ENCODE results near the gene EYS. TPM values are rescaled to one million over a fixed set of nuclear protein-coding genes. Genes with fewer than 3 reads are reported as not detected.

EYS gene
- total RNA-seq, 1 donor from 2014 or later, result 0.08 TPM

GRCh38 chr6:64083261-64083660 lies 1623.8 kb downstream of the EYS start:
- H3K36me3 ChIP-seq, result no peaks in the 10 kb centered on the region
- TF ChIP-seq, protein P1, sequence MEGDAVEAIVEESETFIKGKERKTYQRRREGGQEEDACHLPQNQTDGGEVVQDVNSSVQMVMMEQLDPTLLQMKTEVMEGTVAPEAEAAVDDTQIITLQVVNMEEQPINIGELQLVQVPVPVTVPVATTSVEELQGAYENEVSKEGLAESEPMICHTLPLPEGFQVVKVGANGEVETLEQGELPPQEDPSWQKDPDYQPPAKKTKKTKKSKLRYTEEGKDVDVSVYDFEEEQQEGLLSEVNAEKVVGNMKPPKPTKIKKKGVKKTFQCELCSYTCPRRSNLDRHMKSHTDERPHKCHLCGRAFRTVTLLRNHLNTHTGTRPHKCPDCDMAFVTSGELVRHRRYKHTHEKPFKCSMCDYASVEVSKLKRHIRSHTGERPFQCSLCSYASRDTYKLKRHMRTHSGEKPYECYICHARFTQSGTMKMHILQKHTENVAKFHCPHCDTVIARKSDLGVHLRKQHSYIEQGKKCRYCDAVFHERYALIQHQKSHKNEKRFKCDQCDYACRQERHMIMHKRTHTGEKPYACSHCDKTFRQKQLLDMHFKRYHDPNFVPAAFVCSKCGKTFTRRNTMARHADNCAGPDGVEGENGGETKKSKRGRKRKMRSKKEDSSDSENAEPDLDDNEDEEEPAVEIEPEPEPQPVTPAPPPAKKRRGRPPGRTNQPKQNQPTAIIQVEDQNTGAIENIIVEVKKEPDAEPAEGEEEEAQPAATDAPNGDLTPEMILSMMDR (IDR thresholded peaks at IDR 0.05; ENCODE audit: borderline replicate concordance), result no peak
- no peak overlapping the region for H3K4me3 ChIP-seq
- H3K4me1 ChIP-seq, result no peaks in the 10 kb centered on the region
- intact Hi-C loops (cut with micrococcal nuclease), result no loop called here
- no peak for DNase-seq
- H3K27ac ChIP-seq (replicated peaks), result no peak overlapping the region
- H3K9me3 ChIP-seq (replicated peaks), result no peaks in the 10 kb centered on the region
- H3K27me3 ChIP-seq (ENCODE audit: low read depth), result no peaks in the 10 kb centered on the region

DNA sequence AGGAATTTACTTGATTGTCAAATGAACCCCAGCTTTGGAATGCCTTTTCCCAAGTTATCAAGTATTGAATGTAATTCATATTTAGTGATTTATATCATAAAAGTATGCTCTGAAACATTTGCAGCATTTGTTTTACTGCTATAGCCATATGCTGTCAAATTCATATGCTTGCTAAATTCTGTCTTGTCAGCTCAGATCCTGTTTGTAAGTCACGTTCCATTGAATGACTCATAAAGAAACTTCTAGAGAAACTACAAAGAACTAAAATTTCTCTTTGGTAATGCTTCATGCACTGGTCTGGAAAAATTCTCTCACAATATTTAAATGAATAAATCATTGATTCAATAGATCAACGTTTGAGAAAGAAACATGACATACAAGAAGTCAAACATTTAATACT lies 1625.6 kb downstream of the EYS start:
- H3K36me3 ChIP-seq, result no peaks in the 10 kb centered on the region
- H3K9me3 ChIP-seq (replicated peaks), result no peaks in the 10 kb centered on the region
- no peak overlapping the region for H3K27ac ChIP-seq (replicated peaks)
- no peak for DNase-seq
- no peak overlapping the region for H3K4me3 ChIP-seq
- TF ChIP-seq, protein P1 (IDR thresholded peaks at IDR 0.05; ENCODE audit: borderline replicate concordance), result no peak
- intact Hi-C loops (cut with micrococcal nuclease), result no loop called here
- no peaks in the 10 kb centered on the region for H3K27me3 ChIP-seq (ENCODE audit: low read depth)
- H3K4me1 ChIP-seq, result no peaks in the 10 kb centered on the region

DNA sequence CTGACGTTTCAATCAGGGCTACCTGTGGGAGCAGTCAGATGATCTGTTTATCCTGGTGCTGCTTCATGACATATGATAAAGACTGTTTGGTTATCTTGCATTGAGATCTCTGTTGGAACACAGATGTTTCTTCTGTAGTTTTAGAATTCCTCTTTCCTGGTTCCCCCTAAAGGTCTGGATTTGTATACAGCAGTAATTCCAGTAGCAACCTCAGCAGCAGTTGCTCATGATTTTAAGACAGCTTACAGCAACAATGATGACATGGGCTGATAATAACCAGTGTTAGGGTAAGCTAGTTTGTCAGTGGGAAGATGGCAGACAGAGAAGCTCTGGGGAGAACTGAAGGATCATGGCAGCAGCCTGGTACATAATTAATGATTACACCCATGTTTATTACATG lies 1632.0 kb downstream of the EYS start:
- no peaks in the 10 kb centered on the region for H3K4me1 ChIP-seq
- no peaks in the 10 kb centered on the region for H3K36me3 ChIP-seq
- no peak overlapping the region for H3K27ac ChIP-seq (replicated peaks)
- no peak for DNase-seq
- TF ChIP-seq, protein P1 (IDR thresholded peaks at IDR 0.05; ENCODE audit: borderline replicate concordance), result no peak
- no peak overlapping the region for H3K4me3 ChIP-seq
- H3K9me3 ChIP-seq (replicated peaks), result no peaks in the 10 kb centered on the region
- no peaks in the 10 kb centered on the region for H3K27me3 ChIP-seq (ENCODE audit: low read depth)
- intact Hi-C loops (cut with micrococcal nuclease), result no loop called here

- TF ChIP-seq, protein P1 (IDR thresholded peaks at IDR 0.05; ENCODE audit: borderline replicate concordance), result no peak
- H3K27me3 ChIP-seq (ENCODE audit: low read depth), result no peaks in the 10 kb centered on the region
- peaks cover 6% of the 10 kb centered on the region for H3K9me3 ChIP-seq (replicated peaks)
- H3K4me1 ChIP-seq, result no peaks in the 10 kb centered on the region
- H3K4me3 ChIP-seq, result no peak overlapping the region
- no peak overlapping the region for H3K27ac ChIP-seq (replicated peaks)
- H3K36me3 ChIP-seq, result no peaks in the 10 kb centered on the region
- DNase-seq, result no peak
- intact Hi-C loops (cut with micrococcal nuclease), result no loop called here
These were observed 1634.3 kb downstream of the EYS start for GRCh38 chr6:64072686-64073085.

DNA sequence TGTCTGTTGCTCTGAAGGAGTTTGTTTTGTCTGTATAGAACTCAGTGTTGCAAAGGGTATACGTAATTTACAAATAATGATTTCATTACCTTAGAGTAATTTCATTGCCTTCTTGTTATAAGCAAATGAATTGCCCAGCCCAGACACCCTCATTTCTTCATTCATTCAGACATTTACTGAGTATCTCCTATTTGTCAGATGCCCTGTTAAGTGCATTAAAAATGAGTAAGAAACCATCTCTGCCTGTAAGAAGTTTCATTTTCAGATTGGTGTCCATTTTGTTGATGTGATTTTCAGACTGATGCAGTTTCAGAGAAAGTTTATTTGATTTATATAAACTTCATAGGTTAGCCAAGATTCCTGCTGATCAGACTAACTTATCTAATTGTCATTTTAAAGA lies 1642.1 kb downstream of the EYS start:
- Histone ChIP-seq H3K9me3 (replicated peaks) (peaks cover 13% of the 10 kb centered on the region), H3K27me3 (ENCODE audit: low read depth) (no peaks in the 10 kb centered on the region), H3K36me3 (no peaks in the 10 kb centered on the region), H3K4me1 (no peaks in the 10 kb centered on the region), H3K4me3 (no peak overlapping the region), H3K27ac (replicated peaks) (no peak overlapping the region)
- no peak for DNase-seq
- intact Hi-C loops (cut with micrococcal nuclease), result no loop called here
- TF ChIP-seq, protein P1 (IDR thresholded peaks at IDR 0.05; ENCODE audit: borderline replicate concordance), result no peak

All from left ventricle myocardium inferior (tissue), 1 donor.